A673 (cell line): Measurements from ENCODE around the gene TGFBR1. TPM values are rescaled to one million over a fixed set of nuclear protein-coding genes. Genes with fewer than 3 reads are reported as not detected.

ENCODE experiments used
- BruUV-seq: library from RNA; stranded (reverse); fragments of 400-500 nt; replicated peaks from 2 replicates; lab custom pipeline; 2021; lab: Mats Ljungman, UMichigan
- CTCF ChIA-PET: fragments of 300-600 bp; sonication (Branson Sonifier 250); formaldehyde crosslinking; loops from one replicate; lab custom pipeline; 2022; ENCODE audit warnings: antibody characterized with exemption; lab: Charles Lee
- POLR2A ChIA-PET: fragments of 300-600 bp; sonication (Branson Sonifier 250); formaldehyde crosslinking; loops from one replicate; lab custom pipeline; 2022; ENCODE audit warnings: antibody characterized with exemption; ENCODE audit not compliant: low non-redundant PET; lab: Charles Lee
- DNase-seq: peaks from one replicate; pipeline ENCODE4 v3.0.0-alpha.2; 2015; ENCODE audit warnings: low spot score
- H3K27ac ChIP-seq: fragments of 200-600 bp; sonication (generic); 2 replicates; pipeline ENCODE4 v1.5.1; 2016; ENCODE audit warnings: mixed run types, low read depth, mild to moderate bottlenecking, mixed read lengths, antibody characterized with exemption, low read length; ENCODE audit not compliant: poor library complexity, severe bottlenecking
- H3K27me3 ChIP-seq: fragments of 200-600 bp; sonication (generic); replicated peaks from 2 replicates; pipeline ENCODE4 v1.6.1; 2017; ENCODE audit warnings: mixed run types, low read depth, mild to moderate bottlenecking, mixed read lengths, antibody characterized with exemption, low read length; ENCODE audit not compliant: insufficient read depth, poor library complexity
- H3K36me3 ChIP-seq: fragments of 200-600 bp; sonication (generic); 2 replicates; pipeline ENCODE4 v1.6.1; 2016; ENCODE audit warnings: mixed run types, mild to moderate bottlenecking, mixed read lengths, antibody characterized with exemption, low read length; ENCODE audit not compliant: insufficient read depth, poor library complexity, severe bottlenecking
- H3K4me1 ChIP-seq: fragments of 200-600 bp; sonication (generic); 2 replicates; pipeline ENCODE4 v1.6.1; 2017; ENCODE audit warnings: mixed run types, mild to moderate bottlenecking, mixed read lengths, antibody characterized with exemption, low read length; ENCODE audit not compliant: insufficient read depth, poor library complexity, severe bottlenecking
- H3K4me3 ChIP-seq: fragments of 200-600 bp; sonication (generic); 2 replicates; pipeline ENCODE4 v1.5.1; 2016; ENCODE audit warnings: low read depth, mixed run types, mild to moderate bottlenecking, mixed read lengths, low read length; ENCODE audit not compliant: poor library complexity, severe bottlenecking
- H3K9me3 ChIP-seq: fragments of 200-600 bp; sonication (generic); 2 replicates; pipeline ENCODE4 v1.6.1; 2016; ENCODE audit warnings: mixed run types, low read depth, mild to moderate bottlenecking, mixed read lengths, antibody characterized with exemption, low read length; ENCODE audit not compliant: poor library complexity, severe bottlenecking
- CTCF ChIP-seq: fragments of 300-800, 200-600 bp; sonication (generic); conservative IDR thresholded peaks from 2 replicates; pipeline ENCODE4 v1.5.1; 2017; ENCODE audit warnings: low read depth, mild to moderate bottlenecking, antibody characterized with exemption, low read length, moderate library complexity, mixed read lengths
- EZH2 ChIP-seq: fragments of 200-600 bp; sonication (generic); IDR thresholded peaks from 2 replicates; pipeline ENCODE4 v1.6.1; 2017; ENCODE audit warnings: borderline replicate concordance, low read depth, mild to moderate bottlenecking, mixed read lengths, antibody characterized with exemption, low read length; ENCODE audit not compliant: poor library complexity, severe bottlenecking
- intact Hi-C: fragments of 100-400 bp; cut with micrococcal nuclease; formaldehyde crosslinking; loops from one replicate; pipeline ENCODE4 v1.10.0; 2022; ENCODE audit not compliant: unreplicated experiment
- total RNA-seq: library from RNA; stranded (reverse); gene quantifications from 2 replicates; pipeline ENCODE4 v1.2.3, GENCODE V29; 2021

TGFBR1 gene
- total RNA-seq, 1 experiment from 2014 or later = 3.5 TPM

GRCh38 chr9:99101812-99102211, 3.1 kb upstream of the TGFBR1 start:
- Histone ChIP-seq H3K27ac (no peak overlapping the region), H3K9me3 (no peaks in the 10 kb centered on the region), H3K4me1 (peaks cover 9% of the 10 kb centered on the region), H3K27me3 (peaks cover 21% of the 10 kb centered on the region), H3K36me3 (no peaks in the 10 kb centered on the region), H3K4me3 (no peak overlapping the region)
- CTCF ChIA-PET = no interaction called here
- no peak for DNase-seq
- no TSS peak for BruUV-seq
- POLR2A ChIA-PET = no interaction called here
- TF ChIP-seq CTCF (no peak), EZH2 (no peak)
- intact Hi-C loops = no loop called here

- TF ChIP-seq EZH2 (no peak), CTCF (no peak)
- Histone ChIP-seq H3K27me3 (peaks cover 27% of the 10 kb centered on the region), H3K27ac (no peak overlapping the region), H3K36me3 (no peaks in the 10 kb centered on the region), H3K9me3 (no peaks in the 10 kb centered on the region), H3K4me1 (peaks cover 9% of the 10 kb centered on the region), H3K4me3 (peak overlapping the region; percentile 57)
- CTCF ChIA-PET = no interaction called here
- BruUV-seq = no TSS peak
- POLR2A ChIA-PET = interaction anchor here (0.7 kb wide), 1 partner anchor 1781 kb away, joined by 3 read pairs; no protein-coding TSS in a partner anchor
- intact Hi-C loops = no loop called here
- DNase-seq = no peak
Observed at GRCh38 chr9:99103054-99103895, 1.6 kb upstream of the TGFBR1 start.

GRCh38 chr9:99103901-99104458, 933 bp upstream of the TGFBR1 start:
- no peak for TF ChIP-seq EZH2
- TF ChIP-seq CTCF = no peak
- Histone ChIP-seq H3K27ac (no peak overlapping the region), H3K4me1 (peaks cover 9% of the 10 kb centered on the region), H3K36me3 (no peaks in the 10 kb centered on the region), H3K4me3 (peak overlapping the region; percentile 57), H3K27me3 (peaks cover 27% of the 10 kb centered on the region), H3K9me3 (no peaks in the 10 kb centered on the region)
- DNase-seq = peak; percentile 1
- BruUV-seq = no TSS peak
- CTCF ChIA-PET = interaction anchor here (0.5 kb wide), 1 partner anchor 1059 kb away, joined by 9 read pairs; no protein-coding TSS in a partner anchor
- intact Hi-C loops = no loop called here
- POLR2A ChIA-PET = interaction anchor here (0.7 kb wide), 1 partner anchor 1782 kb away, joined by 3 read pairs; no protein-coding TSS in a partner anchor
